Activated naive CD8-positive, alpha-beta T cell (primary cell): ENCODE data around the gene SLC12A8.

ENCODE experiments used
- H3K27ac Mint-ChIP-seq: one replicate; pipeline ENCODE4 v1.8.0; 2021; ENCODE audit warnings: mixed read lengths
- H3K27me3 Mint-ChIP-seq: one replicate; pipeline ENCODE4 v1.8.0; 2021; ENCODE audit warnings: mixed read lengths
- H3K36me3 Mint-ChIP-seq: one replicate; pipeline ENCODE4 v1.8.0; 2021; ENCODE audit warnings: mixed read lengths
- H3K4me1 Mint-ChIP-seq: one replicate; pipeline ENCODE4 v1.8.0; 2021; ENCODE audit warnings: low read depth, mixed read lengths
- H3K4me3 Mint-ChIP-seq: one replicate; pipeline ENCODE4 v1.8.0; 2021; ENCODE audit warnings: mild to moderate bottlenecking, mixed read lengths
- H3K9me3 Mint-ChIP-seq: one replicate; pipeline ENCODE4 v1.8.0; 2021; ENCODE audit warnings: low read depth, mixed read lengths

SLC12A8 gene

DNA sequence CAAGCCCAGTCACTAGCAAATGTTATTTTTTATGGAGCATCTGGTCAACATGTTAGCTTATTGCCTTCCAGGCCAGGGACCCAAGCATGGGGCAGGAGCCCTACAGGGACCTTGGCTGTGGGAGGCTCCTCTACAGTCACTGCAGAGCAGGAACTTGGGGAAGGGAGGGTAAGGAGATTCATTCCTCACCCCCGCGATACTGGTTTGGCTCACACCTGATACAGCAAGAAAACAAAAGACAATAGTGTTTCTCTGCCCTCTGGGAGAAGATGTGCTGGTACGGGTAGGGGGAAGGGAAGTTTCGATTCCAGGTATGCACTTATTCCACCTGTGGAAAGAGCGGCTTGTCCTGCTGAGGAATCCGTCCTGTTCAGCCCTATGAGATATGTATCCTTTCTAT is 77.6 kb downstream of the SLC12A8 start:
- peaks cover 21% of the 10 kb centered on the region for H3K4me1 Mint-ChIP-seq
- no peak overlapping the region for H3K4me3 Mint-ChIP-seq
- no peaks in the 10 kb centered on the region for H3K9me3 Mint-ChIP-seq
- H3K27ac Mint-ChIP-seq = no peak overlapping the region
- H3K36me3 Mint-ChIP-seq = peaks cover 5% of the 10 kb centered on the region
- H3K27me3 Mint-ChIP-seq = no peaks in the 10 kb centered on the region

DNA sequence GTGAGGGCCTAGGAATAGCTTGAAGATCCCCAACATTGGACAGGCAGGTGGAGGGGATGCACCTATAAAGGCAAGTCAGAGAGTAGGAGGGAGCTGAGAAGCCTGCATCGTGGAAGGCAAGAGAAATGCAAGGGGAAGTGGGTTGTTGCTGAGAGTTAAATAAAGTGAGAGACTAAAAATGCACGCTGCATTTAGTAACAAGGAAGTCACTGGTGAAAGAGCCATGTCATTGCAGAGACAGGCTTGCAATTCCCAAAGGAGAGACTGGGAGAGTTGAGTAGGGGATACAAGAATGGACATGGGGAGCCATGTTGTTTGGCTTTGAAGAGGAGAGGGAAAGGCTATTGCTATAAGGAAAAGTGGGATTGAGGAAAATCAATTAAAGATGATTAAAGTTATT is 79.7 kb downstream of the SLC12A8 start:
- H3K27ac Mint-ChIP-seq = no peak overlapping the region
- peaks cover 5% of the 10 kb centered on the region for H3K36me3 Mint-ChIP-seq
- H3K9me3 Mint-ChIP-seq = no peaks in the 10 kb centered on the region
- H3K4me1 Mint-ChIP-seq = peaks cover 20% of the 10 kb centered on the region
- no peak overlapping the region for H3K4me3 Mint-ChIP-seq
- H3K27me3 Mint-ChIP-seq = no peaks in the 10 kb centered on the region

DNA sequence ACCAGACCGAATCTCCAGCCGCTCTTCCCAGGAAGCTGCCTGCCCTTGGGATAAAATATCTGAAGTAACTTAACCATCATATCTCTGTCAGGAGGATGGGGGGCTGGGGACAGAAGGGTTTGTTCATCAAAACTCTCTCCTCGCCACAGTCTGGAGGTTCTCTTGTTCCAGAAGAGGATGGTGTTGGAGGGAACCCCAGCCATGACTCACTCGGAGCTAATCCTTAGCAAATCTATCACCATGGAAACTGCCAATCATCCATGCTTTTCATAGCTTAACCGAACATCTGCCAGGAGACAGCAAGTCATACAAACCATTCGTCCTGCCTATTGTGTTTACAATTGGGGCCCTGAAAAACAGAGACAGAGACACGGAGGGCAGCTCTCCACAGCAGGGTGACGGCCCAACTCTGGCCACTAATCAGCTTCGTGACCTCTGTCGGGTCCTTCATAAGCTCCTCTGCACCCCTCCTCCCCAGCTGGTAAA is 83.0 kb downstream of the SLC12A8 start:
- H3K27ac Mint-ChIP-seq = no peak overlapping the region
- no peak overlapping the region for H3K4me3 Mint-ChIP-seq
- H3K36me3 Mint-ChIP-seq = peaks cover 5% of the 10 kb centered on the region
- no peaks in the 10 kb centered on the region for H3K27me3 Mint-ChIP-seq
- peaks cover 20% of the 10 kb centered on the region for H3K4me1 Mint-ChIP-seq
- no peaks in the 10 kb centered on the region for H3K9me3 Mint-ChIP-seq

DNA sequence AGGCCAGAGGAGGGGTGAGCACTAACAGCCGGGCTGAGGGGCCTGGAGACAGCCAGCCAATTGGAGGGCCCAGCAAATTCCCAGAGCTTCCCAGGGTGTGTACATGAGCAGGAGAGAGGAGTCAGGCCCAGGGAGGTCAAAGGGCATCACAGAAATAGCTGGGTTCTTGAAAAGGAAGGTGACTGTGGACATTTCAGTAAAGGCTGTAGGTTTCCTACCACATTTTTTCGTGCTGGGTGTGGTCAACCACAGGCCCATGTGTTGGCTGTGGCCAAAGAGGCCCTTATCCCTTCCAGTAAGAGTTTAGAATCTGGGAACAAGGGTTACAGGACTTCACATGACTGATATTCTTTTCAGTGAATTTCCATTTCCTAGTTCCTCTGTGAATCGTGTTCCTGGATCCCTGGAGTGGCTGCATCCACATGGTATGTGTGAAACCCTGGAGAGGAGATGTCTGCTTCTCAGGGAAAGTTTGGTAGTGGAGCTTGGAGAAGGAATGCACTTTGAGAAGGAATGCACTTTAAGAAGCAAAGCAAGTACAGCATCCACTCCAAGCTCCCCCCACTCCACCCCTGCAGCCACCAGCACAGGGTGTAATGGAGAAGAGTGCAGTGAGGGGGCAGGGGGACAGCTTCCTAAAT is 83.6 kb downstream of the SLC12A8 start:
- Mint-ChIP-seq H3K4me3 (no peak overlapping the region), H3K36me3 (peaks cover 5% of the 10 kb centered on the region), H3K27ac (no peak overlapping the region), H3K9me3 (no peaks in the 10 kb centered on the region), H3K4me1 (peaks cover 20% of the 10 kb centered on the region), H3K27me3 (no peaks in the 10 kb centered on the region)

DNA sequence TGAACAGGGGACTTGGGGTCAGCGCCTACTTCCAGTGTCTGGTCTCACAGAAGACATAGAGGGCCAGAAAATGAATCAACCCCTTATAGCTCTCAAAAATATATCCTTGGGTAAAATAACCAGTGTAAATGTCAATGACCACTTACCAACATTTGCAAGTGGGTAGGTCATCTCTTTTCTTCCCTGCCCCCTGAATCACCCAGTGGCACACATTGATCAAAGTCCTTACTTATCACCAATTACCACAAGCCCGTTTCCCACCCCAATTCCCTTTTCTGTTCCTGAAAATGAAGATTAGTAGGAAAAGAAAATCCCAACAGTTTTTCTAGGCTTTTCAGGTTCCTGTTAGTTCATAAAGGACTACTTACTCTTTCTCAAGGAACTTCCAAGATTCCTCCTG is 86.2 kb downstream of the SLC12A8 start:
- Mint-ChIP-seq H3K27ac (no peak overlapping the region), H3K27me3 (no peaks in the 10 kb centered on the region), H3K9me3 (no peaks in the 10 kb centered on the region), H3K4me3 (no peak overlapping the region), H3K4me1 (peaks cover 20% of the 10 kb centered on the region), H3K36me3 (no peaks in the 10 kb centered on the region)

DNA sequence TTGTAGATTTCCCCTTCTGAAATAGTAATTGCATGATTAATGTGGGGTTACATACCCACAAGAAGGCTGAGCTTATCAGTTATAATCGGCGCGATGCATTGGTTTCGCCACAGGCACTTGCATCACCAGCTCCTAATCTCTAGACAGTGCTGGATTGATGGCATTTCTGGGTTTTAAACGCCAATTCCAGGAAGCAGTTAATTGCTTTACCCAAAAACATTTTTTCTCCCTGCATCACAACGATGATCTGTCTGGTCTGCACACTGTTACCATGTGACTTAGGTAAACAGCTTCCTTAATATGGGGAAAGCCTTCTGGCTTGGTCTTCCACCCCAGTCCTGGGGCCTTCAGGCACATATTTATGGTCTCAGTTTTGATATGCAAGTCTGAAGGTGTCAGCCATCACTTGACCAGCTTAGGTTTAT is 86.7 kb downstream of the SLC12A8 start:
- Mint-ChIP-seq H3K4me3 (no peak overlapping the region), H3K27me3 (no peaks in the 10 kb centered on the region), H3K9me3 (no peaks in the 10 kb centered on the region)

DNA sequence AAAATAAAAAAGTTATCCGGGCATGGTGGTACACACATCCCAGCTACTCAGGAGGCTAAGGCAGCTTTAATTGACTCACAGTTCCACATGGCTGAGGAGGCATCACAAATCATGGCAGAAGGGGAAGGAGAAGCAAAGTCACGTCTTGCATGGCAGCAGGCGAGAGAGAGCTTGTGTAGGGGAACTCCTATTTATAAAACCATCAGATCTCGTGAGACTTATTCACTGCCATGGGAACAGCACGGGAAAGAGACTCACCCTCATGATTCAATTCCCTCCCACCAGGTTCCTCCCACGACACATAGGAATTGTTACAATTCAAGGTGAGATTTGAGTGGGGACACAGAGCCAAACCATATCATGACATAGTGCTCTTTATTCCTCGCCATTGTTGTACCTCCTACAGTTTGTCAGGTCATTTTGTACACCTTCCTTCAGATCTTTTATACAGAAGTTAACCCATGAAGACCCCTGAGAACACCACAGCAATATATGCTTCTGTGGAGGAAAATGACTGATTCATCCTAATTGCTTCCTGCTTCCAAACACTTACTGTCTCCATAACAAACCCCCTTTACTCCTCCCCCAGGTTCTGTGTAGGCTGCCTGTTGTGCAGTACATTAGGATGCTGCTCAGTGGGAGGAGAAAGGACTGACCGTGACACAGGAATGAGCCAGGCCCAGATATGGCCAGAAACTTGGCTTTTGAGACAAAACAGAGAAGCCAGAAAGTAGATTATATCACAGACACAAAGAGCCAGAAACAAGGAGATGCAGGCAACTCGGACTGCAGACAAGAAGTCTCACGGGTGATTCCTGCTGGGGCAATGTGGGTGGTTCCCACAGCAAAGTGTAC is 88.9 kb downstream of the SLC12A8 start:
- no peaks in the 10 kb centered on the region for H3K36me3 Mint-ChIP-seq
- no peaks in the 10 kb centered on the region for H3K27me3 Mint-ChIP-seq
- no peaks in the 10 kb centered on the region for H3K9me3 Mint-ChIP-seq
- H3K27ac Mint-ChIP-seq = no peak overlapping the region
- peaks cover 41% of the 10 kb centered on the region for H3K4me1 Mint-ChIP-seq
- no peak overlapping the region for H3K4me3 Mint-ChIP-seq

More for the DNA sequence above, 86.7 kb downstream of the SLC12A8 start:
- no peaks in the 10 kb centered on the region for H3K36me3 Mint-ChIP-seq
- peak overlapping the region; percentile 54 for H3K27ac Mint-ChIP-seq
- H3K4me1 Mint-ChIP-seq = peaks cover 25% of the 10 kb centered on the region

DNA sequence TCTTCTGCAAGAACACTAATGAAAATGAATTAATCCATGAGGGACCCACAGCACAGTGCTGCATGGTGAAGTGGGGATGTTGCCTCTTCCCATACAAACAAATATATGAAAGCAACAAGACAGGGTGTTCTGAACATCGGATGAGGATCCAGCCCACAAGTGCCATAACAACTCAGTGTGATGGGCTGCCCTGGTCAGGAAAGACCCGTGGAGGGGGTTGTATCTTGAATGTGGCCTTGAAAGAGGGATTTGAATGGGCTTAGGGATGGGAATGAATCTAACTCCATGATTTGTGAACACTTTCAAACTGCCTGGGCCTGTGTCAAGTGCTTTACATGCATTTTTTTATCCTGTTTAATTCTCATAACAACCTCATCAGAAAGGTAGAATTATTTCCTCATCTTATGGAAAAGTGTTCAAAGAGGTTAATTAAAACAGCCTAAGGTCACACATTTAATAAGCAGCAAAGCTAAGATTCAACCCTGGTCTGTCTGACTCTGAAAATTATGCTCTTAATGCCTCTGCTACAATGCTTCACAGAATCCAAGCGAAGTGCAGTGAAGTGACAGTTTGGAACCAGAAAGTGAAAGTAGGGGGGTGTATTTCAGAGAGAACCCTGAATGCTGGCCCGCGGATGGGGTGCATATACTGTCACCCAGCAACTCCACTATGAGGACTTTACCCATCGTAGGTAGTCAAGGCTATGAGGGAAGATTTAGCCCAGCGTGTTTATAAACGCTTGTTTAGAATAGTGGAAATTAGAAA is 91.1 kb downstream of the SLC12A8 start:
- H3K27ac Mint-ChIP-seq = peak overlapping the region; percentile 4
- H3K36me3 Mint-ChIP-seq = no peaks in the 10 kb centered on the region
- H3K4me1 Mint-ChIP-seq = peaks cover 48% of the 10 kb centered on the region
- no peaks in the 10 kb centered on the region for H3K27me3 Mint-ChIP-seq
- H3K4me3 Mint-ChIP-seq = peak overlapping the region; percentile 71
- no peaks in the 10 kb centered on the region for H3K9me3 Mint-ChIP-seq

DNA sequence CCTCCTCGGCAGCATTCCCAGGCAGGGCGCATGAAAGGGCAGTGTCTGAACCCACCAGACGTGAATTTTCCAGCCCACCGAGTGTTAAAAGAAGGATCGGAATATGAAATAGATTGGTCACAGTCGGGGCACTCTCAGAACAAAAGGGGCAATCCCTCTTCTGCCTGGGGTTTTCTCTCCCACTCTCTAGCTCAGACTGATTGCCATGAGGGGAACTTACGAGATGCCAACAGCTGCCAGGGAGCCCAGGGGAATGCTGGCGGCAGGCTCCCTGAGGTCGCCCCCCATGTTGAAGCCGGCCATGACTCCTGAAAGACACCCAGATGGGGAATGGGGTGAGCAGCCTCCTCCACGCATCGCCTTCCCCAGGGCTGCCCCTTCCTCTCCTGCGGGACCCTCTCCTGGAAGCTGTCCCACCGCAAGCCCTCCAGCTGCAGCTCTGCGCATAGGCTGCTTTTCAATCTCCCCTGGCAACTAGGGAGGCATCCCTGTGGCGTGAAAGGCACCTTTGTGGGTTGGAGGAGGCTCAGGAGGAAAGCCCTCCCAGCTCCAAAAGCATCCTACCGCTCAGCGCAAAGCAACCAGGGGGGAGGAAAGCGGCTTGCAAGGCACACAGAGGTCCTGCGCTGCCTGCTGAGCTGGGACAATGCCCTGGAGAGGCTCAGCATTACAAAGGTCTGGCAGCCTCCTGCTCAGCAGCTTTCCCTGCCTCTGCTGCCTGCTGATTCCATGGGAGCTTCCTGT is 92.0 kb downstream of the SLC12A8 start:
- peaks cover 43% of the 10 kb centered on the region for H3K4me1 Mint-ChIP-seq
- H3K27ac Mint-ChIP-seq = no peak overlapping the region
- no peaks in the 10 kb centered on the region for H3K36me3 Mint-ChIP-seq
- no peaks in the 10 kb centered on the region for H3K9me3 Mint-ChIP-seq
- H3K27me3 Mint-ChIP-seq = no peaks in the 10 kb centered on the region
- no peak overlapping the region for H3K4me3 Mint-ChIP-seq

DNA sequence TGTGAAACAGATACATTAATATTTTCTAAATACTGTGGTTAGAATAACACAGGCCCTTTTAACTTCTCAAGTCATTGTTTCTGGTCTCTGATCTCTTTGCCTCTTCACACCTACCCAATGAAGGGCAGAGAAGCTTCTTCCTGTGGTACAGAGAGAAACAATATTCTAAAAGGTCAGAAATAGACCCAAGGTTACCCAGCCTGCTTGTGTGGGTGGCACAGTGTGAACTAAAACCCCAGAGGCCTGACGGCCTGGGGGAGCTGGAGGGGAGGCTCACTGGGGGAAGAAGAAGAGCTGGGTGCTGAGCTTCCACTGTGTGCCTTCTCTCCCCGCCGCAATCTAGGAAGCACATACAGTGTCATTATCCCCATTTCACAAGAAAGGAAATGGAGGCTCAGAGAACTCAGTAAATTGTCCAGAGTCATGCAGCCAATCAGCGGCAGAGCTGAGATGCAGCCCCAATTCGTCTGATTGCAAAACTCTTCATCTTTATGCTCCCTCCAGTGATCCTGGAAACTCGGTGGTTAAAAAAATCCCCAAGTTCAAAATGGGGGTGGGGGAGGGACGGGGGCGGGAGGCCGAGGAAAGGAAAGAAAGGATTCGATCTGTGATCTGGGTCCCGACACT is 92.7 kb downstream of the SLC12A8 start:
- H3K9me3 Mint-ChIP-seq = no peaks in the 10 kb centered on the region
- H3K27me3 Mint-ChIP-seq = no peaks in the 10 kb centered on the region
- peaks cover 46% of the 10 kb centered on the region for H3K4me1 Mint-ChIP-seq
- H3K4me3 Mint-ChIP-seq = peak overlapping the region; percentile 68
- H3K36me3 Mint-ChIP-seq = no peaks in the 10 kb centered on the region
- H3K27ac Mint-ChIP-seq = peak overlapping the region; percentile 77

DNA sequence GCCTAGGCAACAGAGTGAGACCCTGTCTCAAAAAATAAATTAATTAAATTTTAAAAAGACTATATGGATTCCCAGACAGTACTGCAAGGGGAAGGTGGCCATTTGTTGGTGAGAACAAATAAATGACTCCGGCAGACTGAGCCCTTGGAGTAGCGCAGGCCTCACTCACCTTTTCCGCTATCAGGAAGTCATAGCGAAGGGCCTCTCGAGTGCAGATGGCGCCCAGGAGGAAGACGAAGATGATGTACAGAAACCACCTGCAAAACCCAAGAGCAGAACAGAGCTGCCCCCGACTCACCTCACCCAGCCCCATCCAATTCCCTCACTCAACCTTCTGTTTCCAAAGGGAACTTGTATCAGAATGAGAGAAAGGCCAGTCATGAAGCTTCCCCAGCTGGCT is 93.9 kb downstream of the SLC12A8 start:
- peaks cover 46% of the 10 kb centered on the region for H3K4me1 Mint-ChIP-seq
- H3K27me3 Mint-ChIP-seq = no peaks in the 10 kb centered on the region
- no peak overlapping the region for H3K4me3 Mint-ChIP-seq
- H3K36me3 Mint-ChIP-seq = no peaks in the 10 kb centered on the region
- no peak overlapping the region for H3K27ac Mint-ChIP-seq
- no peaks in the 10 kb centered on the region for H3K9me3 Mint-ChIP-seq

DNA sequence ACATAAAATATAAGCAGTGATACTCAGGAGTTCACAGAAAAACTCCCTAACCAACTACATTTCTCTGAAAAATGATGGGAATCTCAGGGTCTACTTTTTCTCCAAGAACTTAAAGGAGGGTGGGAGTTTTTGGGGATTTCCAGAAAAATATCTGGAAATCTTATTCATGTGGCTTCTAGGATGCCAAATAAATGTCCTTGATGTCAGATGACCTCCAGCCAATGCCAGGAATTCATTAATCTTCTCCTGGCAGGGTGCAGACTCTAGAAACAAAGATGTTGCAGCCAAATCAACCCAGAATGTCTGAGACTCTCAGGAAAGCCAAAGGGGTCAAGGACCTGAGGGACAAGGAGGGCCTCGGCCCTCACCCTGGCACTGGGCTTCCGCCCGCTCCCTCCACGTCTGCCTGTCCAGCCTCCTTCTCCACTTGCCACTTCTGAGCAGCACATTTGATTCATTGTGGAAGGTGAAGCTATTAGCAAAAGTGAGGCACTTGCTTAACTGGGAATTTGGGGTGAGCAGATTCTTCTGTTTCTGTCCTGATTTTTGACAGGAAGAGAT is 94.8 kb downstream of the SLC12A8 start:
- Mint-ChIP-seq H3K36me3 (no peaks in the 10 kb centered on the region), H3K4me3 (no peak overlapping the region), H3K9me3 (no peaks in the 10 kb centered on the region), H3K4me1 (peaks cover 45% of the 10 kb centered on the region), H3K27me3 (no peaks in the 10 kb centered on the region), H3K27ac (no peak overlapping the region)

DNA sequence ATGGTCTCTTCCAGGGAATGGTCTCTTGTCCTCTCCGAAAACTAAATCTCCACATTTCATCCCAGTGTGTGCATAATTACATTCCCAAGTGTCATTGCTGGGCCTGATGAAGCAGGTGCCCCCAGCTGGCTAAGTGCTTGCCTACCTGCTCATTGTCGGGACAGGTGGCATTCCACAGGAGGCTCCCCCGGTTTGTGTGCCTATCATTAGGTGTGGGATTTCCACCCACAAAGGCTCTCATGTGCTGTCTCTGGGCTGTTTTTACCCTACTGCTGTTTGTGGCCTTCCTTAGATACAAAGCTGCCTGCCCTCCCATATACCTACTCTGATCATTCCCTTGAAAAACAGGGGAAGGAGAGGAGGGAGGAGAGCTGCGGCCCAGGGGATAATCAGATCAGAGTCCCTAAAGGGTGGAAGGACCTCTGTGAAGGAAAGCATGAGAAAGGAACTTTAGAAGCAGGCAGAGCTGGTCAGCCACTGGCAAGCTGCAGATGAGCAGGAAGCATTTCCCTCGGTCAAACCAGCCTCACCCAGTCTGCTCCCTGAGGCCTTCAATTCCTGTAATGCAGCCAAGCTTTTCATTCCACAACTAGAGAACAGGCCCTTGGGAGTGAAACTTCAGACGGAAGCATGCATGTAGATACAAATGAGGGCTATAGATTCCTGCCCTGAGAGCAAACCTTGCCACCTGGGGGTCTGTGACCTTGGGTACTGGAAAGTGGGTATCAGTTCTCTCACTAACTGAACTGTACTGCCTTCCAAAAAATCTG is 96.1 kb downstream of the SLC12A8 start:
- Mint-ChIP-seq H3K4me1 (peaks cover 39% of the 10 kb centered on the region), H3K9me3 (no peaks in the 10 kb centered on the region), H3K27ac (no peak overlapping the region), H3K4me3 (no peak overlapping the region), H3K36me3 (no peaks in the 10 kb centered on the region), H3K27me3 (no peaks in the 10 kb centered on the region)
